GM18867 (cell line): ENCODE results near the gene USP6.
"Not testable (repeated sequence)": the region's sequence is repeated elsewhere in the genome, so short reads cannot be mapped to it uniquely, and the experiment has no call there.

Source experiments
- ATAC-seq: cut with Tn5 transposase; IDR thresholded peaks from one replicate; pipeline ENCODE4 v1.9.1; 2021; ENCODE audit warnings: mild to moderate bottlenecking, moderate library complexity; ENCODE audit not compliant: unreplicated experiment

The USP6 gene

DNA sequence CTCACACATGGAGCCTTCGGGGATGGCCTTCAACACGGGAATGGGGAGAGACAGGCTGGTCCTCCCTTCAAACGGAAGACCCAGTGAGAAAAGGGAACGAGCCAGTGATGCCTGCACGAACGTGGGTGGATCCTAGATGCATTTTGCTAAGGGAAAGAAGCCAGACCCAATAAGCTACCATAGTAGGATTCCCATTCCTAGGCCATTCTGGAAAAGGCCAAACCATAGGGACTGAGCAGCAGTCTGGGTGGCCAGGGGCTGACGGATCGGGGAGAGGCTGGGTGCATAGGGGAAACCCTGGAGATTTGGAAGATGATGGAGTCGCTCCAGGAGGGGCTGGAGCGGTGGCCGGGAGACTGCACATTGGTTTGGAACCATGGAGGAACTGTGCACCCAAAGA is 18.7 kb downstream of the USP6 start:
- ATAC-seq = not testable (repeated sequence)

DNA sequence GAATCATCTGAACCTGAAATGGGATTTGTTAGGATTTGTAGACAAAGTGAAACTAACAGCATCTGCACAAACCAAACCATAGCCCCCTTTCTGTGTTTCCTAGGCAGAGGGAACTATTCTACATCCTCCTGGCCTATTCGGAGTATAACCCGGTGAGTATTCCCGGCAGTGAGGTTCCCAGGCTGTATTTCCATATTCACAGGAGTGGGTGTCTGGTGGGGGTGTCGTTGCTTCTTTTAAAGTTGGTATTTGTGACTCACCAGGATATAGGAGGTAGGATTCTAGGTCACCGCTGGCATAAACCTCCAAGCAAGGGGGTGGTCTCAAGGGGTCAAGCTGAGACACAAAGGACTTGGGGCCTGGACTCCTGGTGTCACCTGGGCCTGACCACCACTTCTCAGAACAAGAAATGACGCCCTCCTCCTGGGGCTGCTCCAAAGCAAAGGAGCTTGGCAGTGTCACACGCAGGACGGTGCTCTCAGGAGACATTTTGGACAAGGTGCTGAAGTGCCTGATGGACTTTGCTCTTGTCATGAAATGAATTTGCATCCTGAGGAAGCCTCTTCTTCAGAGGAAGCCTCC is 19.4 kb downstream of the USP6 start:
- ATAC-seq = not testable (repeated sequence)

DNA sequence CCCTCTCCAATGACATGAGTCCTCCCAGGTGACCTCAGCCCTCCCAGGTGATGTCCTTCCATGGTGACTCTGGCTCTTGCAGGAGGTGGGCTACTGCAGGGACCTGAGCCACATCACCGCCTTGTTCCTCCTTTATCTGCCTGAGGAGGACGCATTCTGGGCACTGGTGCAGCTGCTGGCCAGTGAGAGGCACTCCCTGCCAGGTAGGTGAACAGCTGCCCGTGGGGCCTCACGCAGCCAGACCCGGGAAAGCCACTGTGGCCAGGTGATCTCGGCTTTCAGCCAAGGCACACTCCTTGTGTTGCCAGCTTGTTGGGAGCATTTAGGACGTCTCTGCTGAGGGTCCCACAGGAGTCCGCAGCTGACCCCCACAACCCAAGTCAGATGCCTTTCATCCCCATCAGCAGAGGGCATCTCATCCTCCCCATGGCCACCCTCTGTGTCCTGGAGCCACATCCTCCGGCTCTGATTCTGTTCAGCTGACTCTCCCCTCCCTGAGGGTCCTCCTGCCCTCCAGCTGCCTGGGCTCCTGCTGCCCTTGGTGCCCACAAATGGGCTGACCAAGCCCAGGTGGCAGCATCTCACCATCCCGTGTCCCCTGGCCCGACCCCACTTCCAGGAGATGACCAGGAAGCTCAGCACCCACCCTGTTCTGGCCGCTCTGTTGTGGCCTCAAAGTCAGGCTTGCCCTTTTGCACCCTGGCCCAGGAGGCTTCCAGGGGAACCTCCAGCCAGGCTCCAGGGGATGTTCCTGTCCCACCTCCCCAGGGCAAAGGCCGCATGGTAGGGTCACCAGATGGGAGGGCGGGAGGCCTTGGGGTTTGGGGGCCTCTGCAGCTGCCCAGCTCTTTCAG is 20.1 kb downstream of the USP6 start:
- ATAC-seq = no peak

DNA sequence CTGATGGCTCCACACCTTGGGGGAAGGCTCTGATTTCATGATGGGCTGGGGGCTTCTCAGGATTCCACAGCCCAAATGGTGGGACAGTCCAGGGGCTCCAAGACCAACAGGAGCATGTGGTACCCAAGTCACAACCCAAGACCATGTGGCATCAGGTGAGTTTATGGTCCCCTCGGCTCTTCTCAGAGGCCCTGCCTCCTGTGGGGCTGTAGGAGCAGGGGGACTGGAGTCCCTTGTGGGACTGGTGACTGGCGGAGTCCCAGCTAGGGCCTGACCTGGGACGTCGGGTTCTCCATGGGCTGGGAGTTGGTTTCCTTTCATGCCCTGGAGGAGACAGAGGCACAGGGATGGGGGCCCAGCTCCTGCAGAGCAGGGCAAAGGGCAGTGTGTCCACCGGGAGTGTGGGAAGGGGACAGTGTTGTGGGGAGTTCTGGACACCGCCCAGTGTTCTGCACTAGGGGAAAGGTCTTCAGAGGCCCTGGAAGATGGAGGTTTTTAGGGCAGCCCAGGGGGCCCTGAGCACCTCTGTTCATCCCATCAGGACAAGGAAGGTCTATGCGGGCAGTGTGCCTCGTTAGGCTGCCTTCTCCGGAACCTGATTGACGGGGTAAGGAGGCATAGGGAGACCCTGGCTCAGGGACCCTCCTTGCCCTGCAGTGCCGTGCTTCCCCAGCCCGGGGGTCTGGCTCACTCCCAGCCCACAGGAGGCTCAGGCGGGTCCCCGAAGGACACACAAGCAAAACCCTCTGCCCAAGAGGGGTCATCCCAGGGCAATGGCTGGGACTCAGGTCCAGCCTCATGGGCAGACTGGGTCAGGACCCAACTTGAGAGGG is 21.0 kb downstream of the USP6 start:
- not testable (repeated sequence) for ATAC-seq

DNA sequence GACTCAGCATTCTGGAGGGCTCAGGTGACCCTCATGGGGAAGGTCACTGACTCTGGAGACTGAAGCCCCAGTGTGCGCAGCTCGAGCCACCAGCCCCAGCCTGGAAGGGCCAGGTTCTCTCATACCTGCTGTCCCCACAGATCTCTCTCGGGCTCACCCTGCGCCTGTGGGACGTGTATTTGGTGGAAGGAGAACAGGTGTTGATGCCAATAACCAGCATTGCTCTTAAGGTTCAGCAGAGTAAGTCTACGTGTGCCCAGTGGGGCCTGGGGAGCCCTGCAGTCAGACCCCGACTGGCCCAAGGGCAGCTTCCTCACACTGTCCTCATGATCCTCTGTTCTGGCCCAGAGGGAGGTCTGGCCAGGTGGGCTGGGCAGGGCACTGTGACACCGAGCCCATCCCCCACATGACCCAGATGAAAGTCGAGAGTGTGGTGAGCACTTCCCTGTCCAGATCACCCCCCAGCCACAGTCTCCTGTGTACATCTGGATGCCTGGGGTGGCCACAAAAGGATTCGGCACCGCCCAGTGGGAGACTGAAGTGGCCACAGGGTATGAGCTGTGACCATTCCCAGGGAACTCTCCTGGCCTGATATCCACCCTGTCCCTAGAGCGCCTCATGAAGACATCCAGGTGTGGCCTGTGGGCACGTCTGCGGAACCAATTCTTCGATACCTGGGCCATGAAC is 21.8 kb downstream of the USP6 start:
- not testable (repeated sequence) for ATAC-seq

DNA sequence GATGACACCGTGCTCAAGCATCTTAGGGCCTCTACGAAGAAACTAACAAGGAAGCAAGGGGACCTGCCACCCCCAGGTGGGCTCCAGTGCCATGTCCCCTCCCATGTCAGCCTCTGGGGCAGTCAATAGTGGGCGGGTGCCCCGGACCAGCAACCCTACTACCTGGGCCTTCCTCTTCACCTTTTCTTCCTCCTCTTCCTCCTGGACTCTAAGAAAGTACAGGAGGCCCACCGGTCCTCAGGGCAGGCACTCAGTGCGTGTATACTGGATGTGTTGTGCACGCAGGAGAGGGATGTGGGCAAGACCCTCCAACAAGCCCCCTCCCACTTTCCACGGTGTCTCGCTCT is 22.3 kb downstream of the USP6 start:
- not testable (repeated sequence) for ATAC-seq

DNA sequence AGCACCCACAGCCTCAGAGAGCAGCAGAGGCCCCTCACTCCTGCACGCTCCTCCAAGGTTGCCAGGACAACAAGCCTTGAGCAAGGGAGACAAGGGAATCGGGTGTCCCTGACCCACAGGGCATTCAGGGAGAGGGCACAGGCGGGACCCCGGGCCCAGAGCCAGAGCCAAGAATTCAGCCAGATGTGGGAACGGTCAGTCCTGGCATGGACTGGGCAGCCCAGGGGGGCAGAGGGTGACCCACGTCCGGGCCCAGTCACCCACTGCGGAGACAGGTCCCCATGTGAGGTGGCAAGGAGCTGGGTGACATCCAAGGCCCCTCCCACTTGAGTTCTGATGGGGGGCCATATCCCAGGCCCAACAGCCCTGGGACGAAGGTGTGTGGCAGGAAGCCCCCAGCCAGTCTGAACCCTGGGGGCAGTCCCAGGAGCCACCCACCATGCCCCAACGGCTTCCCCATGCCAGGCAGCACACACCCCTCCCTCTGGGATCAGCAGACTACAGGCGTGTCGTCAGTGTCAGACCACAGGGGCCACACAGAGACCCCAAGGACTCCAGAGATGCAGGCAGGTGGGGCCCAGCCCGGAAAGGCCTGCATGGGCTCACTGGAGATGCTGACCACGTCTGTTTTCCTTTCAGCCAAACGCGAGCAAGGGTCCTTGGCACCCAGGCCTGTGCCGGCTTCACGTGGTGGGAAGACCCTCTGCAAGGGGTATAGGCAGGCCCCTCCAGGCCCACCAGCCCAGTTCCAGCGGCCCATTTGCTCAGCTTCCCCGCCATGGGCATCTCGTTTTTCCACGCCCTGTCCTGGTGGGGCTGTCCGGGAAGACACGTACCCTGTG is 23.0 kb downstream of the USP6 start:
- no peak for ATAC-seq

DNA sequence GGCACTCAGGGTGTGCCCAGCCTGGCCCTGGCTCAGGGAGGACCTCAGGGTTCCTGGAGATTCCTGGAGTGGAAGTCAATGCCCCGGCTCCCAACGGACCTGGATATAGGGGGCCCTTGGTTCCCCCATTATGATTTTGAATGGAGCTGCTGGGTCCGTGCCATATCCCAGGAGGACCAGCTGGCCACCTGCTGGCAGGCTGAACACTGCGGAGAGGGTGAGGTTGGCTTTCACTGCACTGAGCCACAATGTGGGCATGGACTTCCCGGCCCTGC is 23.6 kb downstream of the USP6 start:
- ATAC-seq = no peak

DNA sequence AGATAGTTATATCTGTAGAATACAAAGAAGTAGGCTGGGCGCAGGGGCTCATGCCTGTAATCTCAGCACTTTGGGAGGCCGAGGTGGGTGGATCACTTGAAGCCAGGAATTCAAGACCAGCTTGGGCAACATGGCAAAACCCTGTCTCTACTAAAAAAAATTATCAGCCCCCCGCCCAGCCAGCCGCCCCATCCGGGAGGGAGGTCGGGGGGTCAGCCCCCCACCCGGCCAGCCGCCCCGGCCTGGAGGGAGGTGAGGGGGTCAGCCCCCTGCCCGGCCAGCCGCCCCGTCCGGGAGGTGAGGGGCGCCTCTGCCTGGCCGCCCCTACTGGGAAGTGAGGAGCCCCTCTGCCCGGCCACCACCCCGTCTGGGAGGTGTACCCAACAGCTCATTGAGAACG is 27.0 kb downstream of the USP6 start:
- not testable (repeated sequence) for ATAC-seq

DNA sequence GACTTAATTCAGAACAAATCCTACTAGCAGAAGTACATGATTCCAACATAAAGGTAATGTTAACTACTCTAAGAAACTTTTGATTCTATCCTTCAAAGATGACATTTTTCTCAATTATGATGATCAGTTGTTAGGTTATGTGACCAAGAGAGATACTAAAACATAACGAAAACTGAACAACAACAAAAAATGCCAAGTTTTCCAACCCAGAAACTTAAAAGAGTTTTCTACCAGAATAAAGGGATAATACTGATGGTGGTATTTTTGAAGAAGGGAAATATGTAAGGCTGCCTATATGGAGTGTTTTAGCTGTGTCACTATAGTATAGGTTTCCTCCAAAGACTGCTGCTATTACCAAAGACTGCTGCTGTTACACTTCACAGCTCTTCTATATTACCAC is 30.3 kb downstream of the USP6 start:
- ATAC-seq = not testable (repeated sequence)

DNA sequence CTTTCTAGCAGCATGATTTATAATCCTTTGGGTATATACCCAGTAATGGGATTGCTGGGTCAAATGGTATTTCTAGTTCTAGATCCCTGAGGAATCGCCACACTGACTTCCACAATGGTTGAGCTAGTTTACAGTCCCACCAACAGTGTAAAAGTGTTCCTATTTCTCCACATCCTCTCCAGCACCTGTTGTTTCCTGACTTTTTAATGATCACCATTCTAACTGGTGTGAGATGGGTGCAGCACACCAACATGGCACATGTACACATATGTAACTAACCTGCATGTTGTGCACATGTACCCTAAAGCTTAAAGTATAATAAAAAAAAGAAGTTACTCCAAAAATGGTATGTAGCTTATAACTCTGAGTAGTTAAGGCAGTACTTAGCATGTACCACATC is 44.9 kb downstream of the USP6 start:
- ATAC-seq = not testable (repeated sequence)

DNA sequence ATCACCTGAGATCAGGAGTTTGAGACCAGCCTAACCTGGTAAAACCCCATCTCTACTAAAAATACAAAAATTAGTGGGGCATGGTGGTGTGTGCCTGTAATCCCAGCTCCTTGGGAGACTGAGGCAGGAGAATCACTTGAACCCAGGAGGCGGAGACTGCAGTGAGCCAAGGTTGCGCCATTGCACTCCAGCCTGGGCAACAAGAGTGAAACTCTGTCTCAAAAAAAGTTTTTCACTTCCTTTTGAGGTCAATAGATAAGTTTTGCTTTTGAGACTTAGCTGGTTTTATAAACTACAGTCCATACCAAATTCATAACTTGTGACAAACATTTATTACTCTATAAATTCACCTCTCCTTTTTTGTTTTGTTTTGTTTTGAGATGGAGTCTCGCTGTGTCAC is 46.0 kb downstream of the USP6 start:
- ATAC-seq = not testable (repeated sequence)

DNA sequence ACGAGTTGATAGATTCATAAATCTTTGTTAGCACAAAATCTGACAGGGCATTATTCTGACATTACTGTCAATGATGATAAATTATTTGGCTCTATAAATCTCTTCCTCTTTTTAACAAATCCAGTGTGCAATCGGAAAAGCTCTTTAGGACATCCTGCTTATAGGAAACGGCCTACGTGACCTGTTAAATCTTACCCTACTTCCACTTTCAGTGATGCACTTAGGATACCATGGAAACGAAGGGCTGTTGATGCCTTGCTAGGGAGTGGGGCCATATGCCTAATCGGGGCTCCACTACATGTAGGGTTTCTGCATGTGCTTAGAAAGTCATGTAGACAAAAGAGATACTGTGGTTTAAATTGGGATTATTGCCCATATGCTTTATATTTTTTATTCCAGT is 48.6 kb downstream of the USP6 start:
- ATAC-seq = no peak

DNA sequence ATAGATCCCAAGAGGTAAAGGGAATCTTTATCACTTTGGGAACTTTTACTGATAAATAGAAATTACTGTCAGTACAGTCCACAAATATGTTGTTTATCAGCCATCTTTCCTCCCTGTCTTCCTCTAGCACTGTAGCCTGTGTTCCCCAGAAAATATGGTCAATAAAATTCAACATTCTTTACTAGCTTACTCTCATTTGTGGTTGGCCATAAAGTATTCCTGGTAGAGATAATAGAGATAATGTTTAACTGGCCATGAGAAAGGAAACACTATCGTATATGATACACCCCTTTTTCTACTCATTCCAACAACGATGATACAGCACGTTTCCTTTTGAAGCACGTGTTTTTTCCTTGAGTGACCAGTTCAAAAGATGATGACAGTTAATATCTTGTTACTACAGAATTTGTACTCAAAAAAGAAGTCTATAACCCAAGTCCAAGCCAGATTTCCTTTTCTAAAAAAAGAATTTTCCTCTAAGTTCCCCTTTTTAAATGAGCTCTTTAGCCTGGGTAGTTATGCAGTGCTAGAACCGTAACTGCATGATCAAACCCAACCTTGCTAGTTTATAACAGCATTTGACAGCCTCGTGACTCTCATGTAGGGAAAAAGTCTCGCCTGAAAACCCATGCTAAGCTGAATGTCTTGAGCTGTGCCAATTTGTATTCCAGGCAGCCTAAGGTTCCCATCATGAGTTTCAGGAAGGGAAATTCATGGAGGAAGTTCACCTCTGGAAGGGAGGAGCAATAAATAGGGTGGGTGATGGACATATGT is 50.1 kb downstream of the USP6 start:
- not testable (repeated sequence) for ATAC-seq

DNA sequence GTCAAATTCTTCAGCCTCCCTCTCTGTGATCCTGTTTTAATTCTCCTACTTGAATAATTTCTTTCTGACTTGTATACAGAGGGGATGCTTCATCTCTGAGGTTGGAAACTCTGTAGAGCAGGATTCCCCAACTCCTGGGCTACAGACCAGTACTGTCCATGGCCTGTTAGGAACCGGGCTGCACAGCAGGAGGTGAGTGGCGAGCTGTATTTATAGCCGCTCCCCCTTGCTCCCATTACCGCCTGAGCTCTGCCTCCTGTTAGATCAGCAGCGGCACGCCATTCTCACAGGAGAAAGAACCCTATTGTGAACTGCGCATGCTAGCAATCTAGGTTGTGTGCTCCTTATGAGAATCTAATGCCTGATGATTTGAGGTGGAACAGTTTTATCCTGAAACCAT is 59.2 kb downstream of the USP6 start:
- ATAC-seq = not testable (repeated sequence)

DNA sequence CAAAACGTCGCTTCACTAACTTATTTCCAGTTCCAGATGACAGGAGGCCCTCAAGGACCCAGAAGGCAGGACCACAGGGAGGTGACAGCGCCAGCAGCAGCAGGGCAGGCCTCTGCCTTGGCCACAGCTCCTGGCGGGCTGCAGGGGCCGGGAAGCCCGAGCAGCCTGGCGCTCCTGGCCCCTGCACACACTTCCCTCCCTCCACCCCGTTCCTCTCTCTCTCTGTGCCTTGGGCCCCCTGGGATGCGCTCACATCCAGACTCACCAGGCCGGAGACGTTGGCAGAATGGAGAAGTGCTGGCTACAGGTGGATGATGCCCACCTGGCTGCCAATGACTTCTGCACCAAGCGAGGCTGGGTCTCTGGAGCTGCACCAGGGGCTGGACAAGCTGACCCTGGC is 63.2 kb downstream of the USP6 start:
- ATAC-seq = no peak

DNA sequence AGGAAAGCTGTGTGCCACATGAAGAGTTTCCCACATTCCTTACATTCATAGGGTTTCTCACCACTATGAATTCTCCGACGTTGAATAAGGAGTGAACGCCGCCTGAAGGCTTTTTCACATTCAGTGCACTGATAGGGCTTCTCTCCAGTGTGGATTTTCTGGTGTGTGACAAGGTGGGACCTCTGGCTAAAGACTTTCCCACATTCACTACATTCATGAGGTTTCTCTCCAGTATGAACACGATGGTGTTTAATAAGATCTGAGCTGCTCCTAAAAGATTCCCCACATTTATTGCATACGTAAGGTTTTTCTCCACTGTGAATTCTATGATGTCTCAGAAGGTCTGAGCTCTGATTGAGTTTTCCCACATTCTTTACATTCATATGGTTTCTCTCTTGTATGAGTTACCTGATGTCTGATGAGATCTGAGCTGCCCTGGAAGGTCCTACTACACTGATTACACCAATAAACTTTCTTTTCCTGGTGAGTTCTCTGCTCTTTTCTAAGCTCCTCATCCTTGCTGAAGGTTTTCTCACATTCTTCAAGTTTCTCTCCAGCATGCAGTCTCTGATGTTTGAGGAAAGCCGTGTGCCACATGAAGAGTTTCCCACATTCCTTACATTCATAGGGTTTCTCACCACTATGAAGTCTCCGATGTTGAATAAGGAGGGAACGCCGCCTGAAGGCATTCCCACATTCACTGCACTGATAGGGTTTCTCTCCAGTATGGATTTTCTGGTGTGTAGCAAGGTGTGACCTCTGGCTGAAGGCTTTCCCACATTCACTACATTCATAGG is 65.9 kb downstream of the USP6 start:
- ATAC-seq = no peak

DNA sequence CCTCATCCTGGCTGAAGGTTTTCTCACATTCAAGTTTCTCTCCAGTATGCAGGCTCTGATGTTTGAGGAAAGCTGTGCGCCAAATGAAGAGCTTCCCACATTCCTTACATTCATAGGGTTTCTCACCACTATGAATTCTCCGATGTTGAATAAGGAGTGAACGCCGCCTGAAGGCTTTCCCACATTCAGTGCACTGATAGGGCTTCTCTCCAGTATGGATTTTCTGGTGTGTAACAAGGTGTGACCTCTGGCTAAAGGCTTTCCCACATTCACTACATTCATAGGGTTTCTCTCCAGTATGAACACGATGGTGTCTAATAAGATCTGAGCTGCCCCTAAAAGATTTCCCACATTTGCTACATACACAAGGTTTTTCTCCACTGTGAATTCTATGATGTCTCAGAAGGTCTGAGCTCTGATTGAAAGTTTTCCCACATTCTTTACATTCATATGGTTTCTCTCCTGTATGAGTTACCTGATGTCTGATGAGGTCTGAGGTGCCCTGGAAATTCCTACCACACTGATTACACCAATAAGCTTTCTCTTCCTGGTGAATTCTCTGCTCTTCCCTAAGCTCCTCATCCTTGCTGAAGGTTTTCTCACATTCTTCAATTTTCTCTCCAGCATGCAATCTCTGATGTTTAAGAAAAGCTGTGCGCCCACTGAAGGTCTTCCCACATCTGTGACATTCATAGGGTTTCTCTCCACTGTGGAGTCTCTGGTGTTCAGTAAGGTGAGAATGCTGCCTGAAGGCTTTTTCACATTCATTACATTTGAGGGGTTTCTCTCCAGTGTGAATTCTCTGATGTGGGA is 67.0 kb downstream of the USP6 start:
- ATAC-seq = no peak
